Neutrophil (primary cell): ENCODE results near the gene AGTR1.

Experiments
- H3K27ac ChIP-seq: fragments of 200-600 bp; sonication (generic); 2 replicates; pipeline ENCODE4 v1.5.1; 2016; ENCODE audit warnings: mild to moderate bottlenecking, moderate library complexity
- H3K27me3 ChIP-seq: fragments of 200-600 bp; sonication (generic); 2 replicates; pipeline ENCODE4 v1.6.0; 2016; ENCODE audit warnings: mild to moderate bottlenecking
- H3K36me3 ChIP-seq: fragments of 200-600 bp; sonication (generic); 2 replicates; pipeline ENCODE4 v1.5.1; 2017
- H3K4me1 ChIP-seq, 2 experiments: fragments of 200-600 bp in 1 of 2; sonication (generic) in 1 of 2; 1 replicate in 1 of 2; 2 replicates in 1 of 2; pipeline versions ENCODE4 v1.5.1 to v1.6.1; 2013 to 2016; ENCODE audit warnings: low read depth in 1 of 2, low read length in 1 of 2, mild to moderate bottlenecking in 1 of 2, moderate library complexity in 1 of 2; ENCODE audit not compliant: control insufficient read depth in 1 of 2, insufficient read depth in 1 of 2
- H3K4me3 ChIP-seq, 2 experiments: fragments of 200-600 bp in 1 of 2; sonication (generic) in 1 of 2; 1 replicate in 1 of 2; 2 replicates in 1 of 2; pipeline ENCODE4 v1.5.1; 2013 to 2016; ENCODE audit warnings: low read depth in 1 of 2, low read length in 1 of 2, mild to moderate bottlenecking in 1 of 2, moderate library complexity in 1 of 2
- H3K9me3 ChIP-seq: fragments of 200-600 bp; sonication (generic); 2 replicates; pipeline ENCODE4 v1.5.1; 2016
- CTCF ChIP-seq: fragments of 200-600 bp; sonication (generic); IDR thresholded peaks from 2 replicates; pipeline ENCODE4 v1.5.1; 2016; ENCODE audit warnings: antibody characterized with exemption

The AGTR1 gene

GRCh38 chr3:148698190-148698810 is 597 bp downstream of the AGTR1 start:
- H3K27me3 ChIP-seq = peaks cover 100% of the 10 kb centered on the region
- no peak for TF ChIP-seq CTCF

GRCh38 chr3:148705314-148705713 is 7.6 kb downstream of the AGTR1 start:
- H3K9me3 ChIP-seq = no peaks in the 10 kb centered on the region
- H3K27ac ChIP-seq = no peak overlapping the region
- no peak for TF ChIP-seq CTCF
- no peaks in the 10 kb centered on the region for H3K36me3 ChIP-seq
- peaks cover 11 to 15% of the 10 kb centered on the region in 2 experiments for H3K4me1 ChIP-seq
- H3K4me3 ChIP-seq = no peak overlapping the region
- peaks cover 59% of the 10 kb centered on the region for H3K27me3 ChIP-seq

More at GRCh38 chr3:148698190-148698810, 597 bp downstream of the AGTR1 start:
- H3K4me3 ChIP-seq = no peak overlapping the region
- H3K9me3 ChIP-seq = no peaks in the 10 kb centered on the region
- no peaks in the 10 kb centered on the region for H3K36me3 ChIP-seq
- peaks cover 6 to 7% of the 10 kb centered on the region in 2 experiments for H3K4me1 ChIP-seq
- no peak overlapping the region for H3K27ac ChIP-seq

GRCh38 chr3:148707601-148708380 is 10.1 kb downstream of the AGTR1 start:
- Histone ChIP-seq H3K4me1 (peaks cover 11 to 15% of the 10 kb centered on the region in 2 experiments), H3K27me3 (peaks cover 34% of the 10 kb centered on the region), H3K36me3 (no peaks in the 10 kb centered on the region), H3K4me3 (no peak overlapping the region), H3K27ac (no peak overlapping the region), H3K9me3 (no peaks in the 10 kb centered on the region)
- TF ChIP-seq CTCF = no peak

GRCh38 chr3:148708409-148708808 is 10.7 kb downstream of the AGTR1 start:
- H3K9me3 ChIP-seq = no peaks in the 10 kb centered on the region
- H3K36me3 ChIP-seq = no peaks in the 10 kb centered on the region
- peaks cover 11 to 15% of the 10 kb centered on the region in 2 experiments for H3K4me1 ChIP-seq
- H3K4me3 ChIP-seq = no peak overlapping the region
- H3K27ac ChIP-seq = no peak overlapping the region
- peaks cover 28% of the 10 kb centered on the region for H3K27me3 ChIP-seq
- TF ChIP-seq CTCF = no peak

GRCh38 chr3:148709560-148710253 is 12.0 kb downstream of the AGTR1 start:
- Histone ChIP-seq H3K36me3 (no peaks in the 10 kb centered on the region), H3K27ac (no peak overlapping the region), H3K9me3 (no peaks in the 10 kb centered on the region), H3K27me3 (peaks cover 22% of the 10 kb centered on the region), H3K4me3 (no peak overlapping the region), H3K4me1 (peaks cover 11 to 15% of the 10 kb centered on the region in 2 experiments)
- TF ChIP-seq CTCF = no peak
